ENCODE results near the gene ABCA4.

ABCA4 gene

DNA sequence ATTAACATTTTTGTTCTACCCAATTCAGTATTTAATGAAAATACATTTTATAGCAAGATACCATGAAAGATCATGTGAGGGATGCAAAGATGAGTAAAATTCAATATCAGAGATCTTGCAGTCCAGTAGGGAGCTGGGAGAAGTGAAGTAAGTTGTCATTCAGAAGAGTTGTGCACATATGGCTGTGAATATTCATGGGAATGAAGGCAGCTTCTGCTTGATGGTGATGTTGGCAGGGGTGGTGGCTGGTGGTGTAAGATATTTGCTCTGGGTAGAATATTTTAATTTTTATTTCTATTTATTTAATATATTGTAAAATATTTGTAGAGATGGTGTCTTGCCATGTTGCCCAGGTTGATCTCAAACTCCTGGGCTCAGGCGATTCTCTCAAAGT is 139.7 kb downstream of the ABCA4 start:
- Histone ChIP-seq H3K27ac (ENCODE audit: low read length) (no peak overlapping the region), H3K4me3 (ENCODE audit: low read length) (no peak overlapping the region), H2AFZ (ENCODE audit: low read length) (no peak overlapping the region), H3K4me1 (ENCODE audit: low read length) (no peaks in the 10 kb centered on the region), H4K20me1 (ENCODE audit: insufficient read depth, low read length) (no peaks in the 10 kb centered on the region), H3F3A (ENCODE audit: insufficient read depth, low read length) (no peaks in the 10 kb centered on the region), H3K36me3 (replicated peaks; ENCODE audit: insufficient read depth, low read length) (no peaks in the 10 kb centered on the region), H3K79me2 (ENCODE audit: low read length) (no peaks in the 10 kb centered on the region), H3K9me2 (replicated peaks; ENCODE audit: insufficient read depth, low read length) (no peaks in the 10 kb centered on the region), H3K9ac (ENCODE audit: low read length) (no peak overlapping the region), H3K9me3 (replicated peaks; ENCODE audit: insufficient read depth, low read length) (no peaks in the 10 kb centered on the region), H3K27me3 (replicated peaks; ENCODE audit: insufficient read depth, low read length) (no peaks in the 10 kb centered on the region), H3K4me2 (ENCODE audit: low read depth, low read length) (no peak overlapping the region)
- TF ChIP-seq EZH2phosphoT487 (IDR thresholded peaks at IDR 0.05; ENCODE audit: low read length), result no peak
- TF ChIP-seq, protein P1, sequence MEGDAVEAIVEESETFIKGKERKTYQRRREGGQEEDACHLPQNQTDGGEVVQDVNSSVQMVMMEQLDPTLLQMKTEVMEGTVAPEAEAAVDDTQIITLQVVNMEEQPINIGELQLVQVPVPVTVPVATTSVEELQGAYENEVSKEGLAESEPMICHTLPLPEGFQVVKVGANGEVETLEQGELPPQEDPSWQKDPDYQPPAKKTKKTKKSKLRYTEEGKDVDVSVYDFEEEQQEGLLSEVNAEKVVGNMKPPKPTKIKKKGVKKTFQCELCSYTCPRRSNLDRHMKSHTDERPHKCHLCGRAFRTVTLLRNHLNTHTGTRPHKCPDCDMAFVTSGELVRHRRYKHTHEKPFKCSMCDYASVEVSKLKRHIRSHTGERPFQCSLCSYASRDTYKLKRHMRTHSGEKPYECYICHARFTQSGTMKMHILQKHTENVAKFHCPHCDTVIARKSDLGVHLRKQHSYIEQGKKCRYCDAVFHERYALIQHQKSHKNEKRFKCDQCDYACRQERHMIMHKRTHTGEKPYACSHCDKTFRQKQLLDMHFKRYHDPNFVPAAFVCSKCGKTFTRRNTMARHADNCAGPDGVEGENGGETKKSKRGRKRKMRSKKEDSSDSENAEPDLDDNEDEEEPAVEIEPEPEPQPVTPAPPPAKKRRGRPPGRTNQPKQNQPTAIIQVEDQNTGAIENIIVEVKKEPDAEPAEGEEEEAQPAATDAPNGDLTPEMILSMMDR (IDR thresholded peaks at IDR 0.05; ENCODE audit: low read length), result no peak
- TF ChIP-seq EZH2 (optimal IDR thresholded peaks at IDR 0.05; ENCODE audit: low read depth, low read length), result no peak
- DNase-seq, result no peak

DNA sequence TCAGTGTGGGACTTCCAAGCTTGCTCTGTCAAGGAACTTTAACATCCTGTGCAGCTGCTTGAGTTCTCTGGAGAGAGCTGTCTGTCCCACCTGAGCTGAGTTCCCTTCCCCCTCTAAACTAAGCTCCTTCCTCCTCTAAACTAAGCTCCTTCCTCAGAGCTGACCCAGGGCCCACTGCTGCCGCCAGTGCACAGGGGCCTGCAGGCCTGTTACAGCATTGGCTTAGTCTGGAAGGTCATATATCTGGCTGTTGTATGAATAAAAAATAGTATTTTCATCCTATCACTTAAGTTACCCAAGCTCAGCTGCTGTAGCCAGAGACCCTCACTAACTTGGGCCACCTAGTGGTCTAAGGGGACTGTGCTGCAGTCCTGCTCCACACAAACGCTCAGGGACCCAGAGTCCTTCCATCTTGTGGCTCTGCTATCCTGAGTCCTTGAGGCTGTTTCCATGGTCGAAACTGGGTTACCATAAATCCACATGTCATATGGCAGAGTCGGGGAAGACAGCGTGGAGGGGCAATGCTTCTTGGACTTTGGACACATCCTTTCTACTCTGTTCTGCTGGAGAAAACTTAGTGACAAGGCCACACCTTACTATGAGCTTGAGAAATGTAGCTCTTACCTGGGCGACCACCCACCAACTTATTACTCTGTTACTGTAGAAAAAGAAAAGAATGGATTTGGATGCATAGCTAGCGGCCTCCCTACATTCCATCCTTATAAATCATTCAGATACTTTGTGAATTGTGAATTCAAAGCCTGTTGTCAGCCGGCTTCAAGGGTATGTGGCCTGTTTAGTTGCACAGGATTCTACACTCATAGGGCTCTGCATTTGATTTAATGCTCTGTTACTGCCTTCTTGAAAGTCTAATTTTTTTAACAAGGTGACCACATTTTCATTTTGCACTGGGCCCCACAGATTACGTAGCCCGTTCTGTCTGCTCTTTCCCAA is 140.4 kb downstream of the ABCA4 start:
- H3K79me2 ChIP-seq (ENCODE audit: low read length), result no peaks in the 10 kb centered on the region
- no peak for DNase-seq
- no peaks in the 10 kb centered on the region for H3K27me3 ChIP-seq (replicated peaks; ENCODE audit: insufficient read depth, low read length)
- TF ChIP-seq, protein P1 (IDR thresholded peaks at IDR 0.05; ENCODE audit: low read length), result 0 out of 2 replicates have a peak, but pooled peaks have one; percentile 6
- TF ChIP-seq EZH2phosphoT487 (IDR thresholded peaks at IDR 0.05; ENCODE audit: low read length), result no peak
- H3K9ac ChIP-seq (ENCODE audit: low read length), result no peak overlapping the region
- no peak overlapping the region for H2AFZ ChIP-seq (ENCODE audit: low read length)
- H3F3A ChIP-seq (ENCODE audit: insufficient read depth, low read length), result no peaks in the 10 kb centered on the region
- H3K4me3 ChIP-seq (ENCODE audit: low read length), result no peak overlapping the region
- H3K9me2 ChIP-seq (replicated peaks; ENCODE audit: insufficient read depth, low read length), result no peaks in the 10 kb centered on the region
- H3K4me1 ChIP-seq (ENCODE audit: low read length), result no peaks in the 10 kb centered on the region
- no peaks in the 10 kb centered on the region for H3K9me3 ChIP-seq (replicated peaks; ENCODE audit: insufficient read depth, low read length)
- H3K27ac ChIP-seq (ENCODE audit: low read length), result no peak overlapping the region
- no peaks in the 10 kb centered on the region for H4K20me1 ChIP-seq (ENCODE audit: insufficient read depth, low read length)
- H3K36me3 ChIP-seq (replicated peaks; ENCODE audit: insufficient read depth, low read length), result no peaks in the 10 kb centered on the region
- no peak overlapping the region for H3K4me2 ChIP-seq (ENCODE audit: low read depth, low read length)

DNA sequence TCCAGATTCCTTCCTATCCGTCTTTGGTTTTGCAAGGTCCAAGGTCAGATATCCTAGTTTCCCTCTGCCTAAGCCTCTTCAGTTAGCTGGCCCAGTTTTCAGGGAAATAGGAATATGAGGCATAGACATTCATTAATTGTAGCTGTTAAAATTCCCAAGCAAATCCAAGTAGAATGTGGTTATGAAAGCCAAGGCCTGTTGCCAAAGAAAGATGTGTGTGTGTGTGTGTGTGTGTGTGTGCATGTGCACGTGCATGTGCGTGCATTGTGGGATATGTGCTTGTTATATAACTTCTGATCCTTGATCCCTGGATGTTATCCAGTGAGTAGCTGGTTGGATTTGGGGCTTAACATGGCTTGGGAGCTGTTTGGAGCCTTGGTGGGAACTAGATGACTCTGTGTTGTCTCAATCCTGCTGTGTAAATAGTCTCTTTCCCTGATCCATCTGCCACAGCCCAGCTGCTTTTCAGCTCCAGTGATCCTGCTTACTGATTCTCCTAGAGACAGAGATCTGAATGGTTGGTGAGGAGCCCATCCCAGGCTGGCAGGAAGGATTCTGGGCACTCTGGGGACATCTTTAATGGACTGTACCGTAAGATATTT is 141.1 kb downstream of the ABCA4 start:
- H3K4me1 ChIP-seq (ENCODE audit: low read length), result no peaks in the 10 kb centered on the region
- H3F3A ChIP-seq (ENCODE audit: insufficient read depth, low read length), result no peaks in the 10 kb centered on the region
- no peak overlapping the region for H3K4me3 ChIP-seq (ENCODE audit: low read length)
- no peak overlapping the region for H3K9ac ChIP-seq (ENCODE audit: low read length)
- H3K27me3 ChIP-seq (replicated peaks; ENCODE audit: insufficient read depth, low read length), result no peaks in the 10 kb centered on the region
- DNase-seq, result no peak
- no peaks in the 10 kb centered on the region for H3K9me3 ChIP-seq (replicated peaks; ENCODE audit: insufficient read depth, low read length)
- H2AFZ ChIP-seq (ENCODE audit: low read length), result no peak overlapping the region
- no peaks in the 10 kb centered on the region for H3K36me3 ChIP-seq (replicated peaks; ENCODE audit: insufficient read depth, low read length)
- no peak overlapping the region for H3K27ac ChIP-seq (ENCODE audit: low read length)
- H4K20me1 ChIP-seq (ENCODE audit: insufficient read depth, low read length), result no peaks in the 10 kb centered on the region
- H3K4me2 ChIP-seq (ENCODE audit: low read depth, low read length), result no peak overlapping the region
- TF ChIP-seq, protein P1 (IDR thresholded peaks at IDR 0.05; ENCODE audit: low read length), result no peak
- TF ChIP-seq EZH2phosphoT487 (IDR thresholded peaks at IDR 0.05; ENCODE audit: low read length) (no peak), EZH2 (optimal IDR thresholded peaks at IDR 0.05; ENCODE audit: low read depth, low read length) (no peak)
- no peaks in the 10 kb centered on the region for H3K79me2 ChIP-seq (ENCODE audit: low read length)
- no peaks in the 10 kb centered on the region for H3K9me2 ChIP-seq (replicated peaks; ENCODE audit: insufficient read depth, low read length)
